Vagina (tissue), 2 donors: ENCODE results near the gene EGFLAM.

Experiments used
- POLR2A ChIP-seq, 2 donors: fragments of 450-650 bp; IDR thresholded peaks; one replicate each; pipeline ENCODE4 v1.6.1; 2017; ENCODE audit warnings: antibody characterized with exemption in 2 of 2, mild to moderate bottlenecking in 2 of 2, moderate library complexity in 2 of 2
- POLR2AphosphoS5 ChIP-seq, 2 donors: sonication (generic); formaldehyde crosslinking; IDR thresholded peaks; one replicate each; pipeline ENCODE4 v1.9.0; 2017; ENCODE audit warnings: antibody characterized with exemption in 2 of 2, mild to moderate bottlenecking in 2 of 2, low read depth in 1 of 2; ENCODE audit not compliant: insufficient read depth in 1 of 2
- TF ChIP-seq, protein P1 (sequence below), 3 experiments: fragments of 450-650 bp in 2 of 3; fragments of 200-600 bp in 1 of 3; sonication (generic) in 1 of 3; IDR thresholded peaks; one replicate each; pipeline ENCODE4 v1.5.1; 2017 to 2019; ENCODE audit warnings: antibody characterized with exemption in 3 of 3, mild to moderate bottlenecking in 2 of 3, moderate library complexity in 2 of 3

DNA sequence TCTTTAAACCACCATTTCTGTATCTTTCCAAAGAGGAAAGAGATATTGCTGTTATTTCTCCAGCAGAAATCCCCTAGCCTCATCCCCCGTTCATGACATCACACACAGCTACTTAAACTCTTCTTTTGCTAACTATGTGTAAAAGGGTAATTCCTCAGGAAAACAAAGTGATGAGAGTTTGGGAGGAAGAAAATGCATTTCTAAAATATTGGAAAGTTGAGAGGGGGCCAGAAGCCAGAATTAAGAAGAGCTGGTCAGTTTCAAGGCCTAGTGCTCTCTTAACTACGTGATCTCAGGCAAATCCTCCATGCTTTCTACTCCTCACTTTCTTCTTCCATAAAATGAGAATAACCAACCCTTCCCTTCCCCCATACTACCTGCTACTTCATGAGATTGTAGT is 188.7 kb downstream of the EGFLAM start:
- TF ChIP-seq POLR2AphosphoS5 (IDR thresholded peaks at IDR 0.05; ENCODE audit: insufficient read depth in 1 of 2, low read depth in 1 of 2) (no peak), POLR2A (IDR thresholded peaks at IDR 0.05) (no peak)
- TF ChIP-seq, protein P1, sequence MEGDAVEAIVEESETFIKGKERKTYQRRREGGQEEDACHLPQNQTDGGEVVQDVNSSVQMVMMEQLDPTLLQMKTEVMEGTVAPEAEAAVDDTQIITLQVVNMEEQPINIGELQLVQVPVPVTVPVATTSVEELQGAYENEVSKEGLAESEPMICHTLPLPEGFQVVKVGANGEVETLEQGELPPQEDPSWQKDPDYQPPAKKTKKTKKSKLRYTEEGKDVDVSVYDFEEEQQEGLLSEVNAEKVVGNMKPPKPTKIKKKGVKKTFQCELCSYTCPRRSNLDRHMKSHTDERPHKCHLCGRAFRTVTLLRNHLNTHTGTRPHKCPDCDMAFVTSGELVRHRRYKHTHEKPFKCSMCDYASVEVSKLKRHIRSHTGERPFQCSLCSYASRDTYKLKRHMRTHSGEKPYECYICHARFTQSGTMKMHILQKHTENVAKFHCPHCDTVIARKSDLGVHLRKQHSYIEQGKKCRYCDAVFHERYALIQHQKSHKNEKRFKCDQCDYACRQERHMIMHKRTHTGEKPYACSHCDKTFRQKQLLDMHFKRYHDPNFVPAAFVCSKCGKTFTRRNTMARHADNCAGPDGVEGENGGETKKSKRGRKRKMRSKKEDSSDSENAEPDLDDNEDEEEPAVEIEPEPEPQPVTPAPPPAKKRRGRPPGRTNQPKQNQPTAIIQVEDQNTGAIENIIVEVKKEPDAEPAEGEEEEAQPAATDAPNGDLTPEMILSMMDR (IDR thresholded peaks at IDR 0.05), result no peak
